ENCODE results near the gene FAM81A.
"Not testable (repeated sequence)": the region's sequence is repeated elsewhere in the genome, so short reads cannot be mapped to it uniquely, and the experiment has no call there.

FAM81A gene

GRCh38 chr15:59491062-59491461, 53.1 kb downstream of the FAM81A start:
- no peak for DNase-seq

- DNase-seq: peak; percentile 48
Observed at GRCh38 chr15:59492389-59493377, 54.7 kb downstream of the FAM81A start.

GRCh38 chr15:59501597-59501996, 63.6 kb downstream of the FAM81A start:
- DNase-seq: no peak

- DNase-seq: no peak
Observed at GRCh38 chr15:59515190-59515589, 77.2 kb downstream of the FAM81A start.

- no peak for DNase-seq
Observed at GRCh38 chr15:59516655-59517461, 78.9 kb downstream of the FAM81A start.

- no peak for DNase-seq
Observed at GRCh38 chr15:59519329-59519728, 81.3 kb downstream of the FAM81A start.

- DNase-seq: no peak
Observed at GRCh38 chr15:59521443-59521842, 83.5 kb downstream of the FAM81A start.

GRCh38 chr15:59522988-59523461, 85.0 kb downstream of the FAM81A start:
- DNase-seq: peak; percentile 46

- no peak for DNase-seq
Observed at GRCh38 chr15:59523702-59524101, 85.7 kb downstream of the FAM81A start.

GRCh38 chr15:59524331-59524731, 86.3 kb downstream of the FAM81A start:
- DNase-seq: no peak

- not testable (repeated sequence) for DNase-seq
Observed at GRCh38 chr15:59526466-59526865, 88.5 kb downstream of the FAM81A start.

- no peak for DNase-seq
Observed at GRCh38 chr15:59528429-59528828, 90.4 kb downstream of the FAM81A start.

GRCh38 chr15:59528961-59529402, 91.0 kb downstream of the FAM81A start:
- peak; percentile 66 for DNase-seq

- no peak for DNase-seq
Observed at GRCh38 chr15:59531066-59531675, 93.2 kb downstream of the FAM81A start.

GRCh38 chr15:59532770-59533379, 94.9 kb downstream of the FAM81A start:
- no peak for DNase-seq

- DNase-seq: no peak
Observed at GRCh38 chr15:59536553-59536952, 98.6 kb downstream of the FAM81A start.

GRCh38 chr15:59537403-59537802, 99.4 kb downstream of the FAM81A start:
- no peak for DNase-seq

- DNase-seq: no peak
Observed at GRCh38 chr15:59538494-59538893, 100.5 kb downstream of the FAM81A start.

- DNase-seq: no peak
Observed at GRCh38 chr15:59539799-59540198, 101.8 kb downstream of the FAM81A start.

- no peak for DNase-seq
Observed at GRCh38 chr15:59540654-59541053, 102.7 kb downstream of the FAM81A start.

- no peak for DNase-seq
Observed at GRCh38 chr15:59541750-59542149, 103.8 kb downstream of the FAM81A start.

GRCh38 chr15:59543721-59544547, 105.9 kb downstream of the FAM81A start:
- no peak for DNase-seq
